ENCODE data around the gene SUDS3. TPM values are rescaled to one million over a fixed set of nuclear protein-coding genes. Genes with fewer than 3 reads are reported as not detected.
A peak's percentile ranks its signal among the peaks of the same experiment; 100 is the strongest.

SUDS3 gene
- total RNA-seq, 1 donor from 2014 or later = 28.5 TPM

DNA sequence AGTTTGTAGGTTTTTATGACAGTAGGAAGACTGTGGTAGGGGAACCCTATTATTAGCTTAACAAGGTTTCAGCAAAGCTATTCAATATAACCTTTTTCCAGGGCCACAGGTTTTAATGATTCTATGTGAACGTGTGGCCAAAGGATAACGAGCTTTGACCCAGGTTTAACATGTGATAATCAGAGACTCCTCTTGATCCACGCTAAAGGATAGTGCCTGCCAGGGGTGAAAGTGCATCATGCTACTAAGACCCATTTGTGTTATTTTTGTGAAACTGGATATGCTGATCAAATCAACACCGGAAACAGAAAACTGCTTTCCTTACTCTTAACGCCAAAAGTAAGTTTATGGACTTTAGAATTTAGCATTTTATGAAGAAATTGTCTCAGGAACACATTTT, 2.7 kb upstream of the SUDS3 start:
- TF ChIP-seq, protein P1, sequence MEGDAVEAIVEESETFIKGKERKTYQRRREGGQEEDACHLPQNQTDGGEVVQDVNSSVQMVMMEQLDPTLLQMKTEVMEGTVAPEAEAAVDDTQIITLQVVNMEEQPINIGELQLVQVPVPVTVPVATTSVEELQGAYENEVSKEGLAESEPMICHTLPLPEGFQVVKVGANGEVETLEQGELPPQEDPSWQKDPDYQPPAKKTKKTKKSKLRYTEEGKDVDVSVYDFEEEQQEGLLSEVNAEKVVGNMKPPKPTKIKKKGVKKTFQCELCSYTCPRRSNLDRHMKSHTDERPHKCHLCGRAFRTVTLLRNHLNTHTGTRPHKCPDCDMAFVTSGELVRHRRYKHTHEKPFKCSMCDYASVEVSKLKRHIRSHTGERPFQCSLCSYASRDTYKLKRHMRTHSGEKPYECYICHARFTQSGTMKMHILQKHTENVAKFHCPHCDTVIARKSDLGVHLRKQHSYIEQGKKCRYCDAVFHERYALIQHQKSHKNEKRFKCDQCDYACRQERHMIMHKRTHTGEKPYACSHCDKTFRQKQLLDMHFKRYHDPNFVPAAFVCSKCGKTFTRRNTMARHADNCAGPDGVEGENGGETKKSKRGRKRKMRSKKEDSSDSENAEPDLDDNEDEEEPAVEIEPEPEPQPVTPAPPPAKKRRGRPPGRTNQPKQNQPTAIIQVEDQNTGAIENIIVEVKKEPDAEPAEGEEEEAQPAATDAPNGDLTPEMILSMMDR (IDR thresholded peaks at IDR 0.05) = no peak
- Histone ChIP-seq H3K4me3 (peak overlapping the region; percentile 96), H3K36me3 (no peaks in the 10 kb centered on the region), H3K9me3 (no peaks in the 10 kb centered on the region), H3K27me3 (ENCODE audit: low read depth) (no peaks in the 10 kb centered on the region), H3K27ac (peak overlapping the region; percentile 87), H3K4me1 (peaks cover 50% of the 10 kb centered on the region)
- no peak for ATAC-seq
- no peak for DNase-seq
- intact Hi-C loops (cut with DNase I) = loop anchor here (10.0 kb wide), 1 partner anchor 189 kb away; no protein-coding TSS in a partner anchor

DNA sequence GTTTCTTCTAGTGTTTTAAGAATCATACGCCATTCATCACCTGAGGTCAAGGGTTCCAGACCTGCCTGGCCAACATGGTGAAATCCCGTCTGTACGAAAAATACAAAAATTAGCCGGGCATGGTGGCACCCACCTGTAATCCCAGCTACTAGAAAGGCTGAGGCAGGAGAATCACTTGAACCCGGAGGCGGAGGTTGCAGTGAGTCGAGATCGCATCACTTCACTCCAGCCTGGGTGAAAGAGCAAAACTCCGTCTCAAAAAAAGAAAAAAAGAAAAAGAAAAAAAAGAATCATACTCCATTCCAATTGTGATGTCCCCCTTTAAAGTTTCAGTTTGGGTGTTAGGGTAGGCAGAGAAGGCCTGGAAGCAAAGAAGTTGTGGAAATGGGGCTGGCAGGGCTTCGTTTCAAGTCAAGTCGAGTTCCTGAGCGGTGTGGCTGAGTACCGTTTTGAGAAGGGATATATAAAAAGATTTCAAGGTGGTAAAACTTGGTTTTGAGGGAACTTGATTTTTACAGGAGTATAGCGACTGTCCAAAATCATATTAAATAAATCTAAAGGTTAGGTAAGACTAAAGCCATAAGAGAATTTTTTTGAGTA, 2.1 kb upstream of the SUDS3 start:
- Histone ChIP-seq H3K4me1 (peaks cover 50% of the 10 kb centered on the region), H3K9me3 (no peaks in the 10 kb centered on the region), H3K27ac (no peak overlapping the region), H3K27me3 (ENCODE audit: low read depth) (no peaks in the 10 kb centered on the region), H3K36me3 (peaks cover under 1% of the 10 kb centered on the region), H3K4me3 (no peak overlapping the region)
- TF ChIP-seq, protein P1 (IDR thresholded peaks at IDR 0.05) = no peak
- DNase-seq (no peak), ATAC-seq (no peak)
- intact Hi-C loops (cut with DNase I) = loop anchor here (10.0 kb wide), 1 partner anchor 189 kb away; no protein-coding TSS in a partner anchor

DNA sequence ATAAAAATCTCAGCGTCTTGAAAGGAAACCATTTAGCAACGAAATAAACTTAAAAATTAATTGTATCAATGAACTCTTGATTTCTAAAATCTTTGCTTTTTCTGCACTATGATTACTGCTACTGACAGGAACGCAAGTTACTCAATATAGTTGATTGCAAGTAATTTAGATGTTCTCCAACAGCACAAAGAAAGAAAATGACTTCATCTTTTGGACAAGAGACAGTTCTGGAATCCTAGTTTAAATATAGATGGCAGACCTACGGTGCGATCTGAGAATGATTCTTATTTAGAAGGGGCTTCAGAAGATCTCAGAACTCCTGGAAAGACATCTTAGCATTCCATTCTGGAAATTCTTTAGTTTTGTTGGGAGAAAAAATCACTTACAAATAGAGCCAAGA, 1.4 kb upstream of the SUDS3 start:
- peak overlapping the region; percentile 98 for H3K27ac ChIP-seq
- intact Hi-C loops (cut with DNase I) = loop anchor here (10.0 kb wide), 1 partner anchor 190 kb away; no protein-coding TSS in a partner anchor
- no peak overlapping the region for H3K4me3 ChIP-seq
- no peaks in the 10 kb centered on the region for H3K27me3 ChIP-seq (ENCODE audit: low read depth)
- ATAC-seq = no peak
- H3K9me3 ChIP-seq = no peaks in the 10 kb centered on the region
- DNase-seq = no peak
- H3K4me1 ChIP-seq = peaks cover 49% of the 10 kb centered on the region
- H3K36me3 ChIP-seq = peaks cover 7% of the 10 kb centered on the region
- TF ChIP-seq, protein P1 (IDR thresholded peaks at IDR 0.05) = no peak

DNA sequence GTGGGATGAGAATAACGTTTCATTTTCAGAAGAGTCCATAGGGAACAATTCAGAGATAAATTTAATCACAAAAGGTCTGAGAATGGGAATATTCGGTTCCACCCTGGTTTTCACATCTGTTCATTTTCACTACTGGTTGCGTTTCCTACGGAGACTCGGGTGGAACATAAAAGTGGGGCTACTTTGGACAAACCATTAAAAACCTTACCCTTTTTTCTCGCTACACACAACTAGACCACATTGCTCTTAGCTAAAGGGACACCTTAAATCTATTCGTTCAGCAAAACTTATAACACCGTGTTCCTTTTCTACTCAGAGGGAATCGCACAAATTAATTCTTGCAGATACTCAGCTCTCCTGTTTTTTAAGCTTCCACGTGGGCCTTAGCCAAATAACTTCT, 1.0 kb upstream of the SUDS3 start:
- H3K36me3 ChIP-seq = peaks cover 12% of the 10 kb centered on the region
- no peak for ATAC-seq
- peaks cover 45% of the 10 kb centered on the region for H3K4me1 ChIP-seq
- TF ChIP-seq, protein P1 (IDR thresholded peaks at IDR 0.05) = no peak
- H3K4me3 ChIP-seq = peak overlapping the region; percentile 95
- H3K27ac ChIP-seq = peak overlapping the region; percentile 98
- intact Hi-C loops (cut with DNase I) = loop anchor here (10.0 kb wide), 1 partner anchor 191 kb away; no protein-coding TSS in a partner anchor
- no peak for DNase-seq
- no peaks in the 10 kb centered on the region for H3K9me3 ChIP-seq
- no peaks in the 10 kb centered on the region for H3K27me3 ChIP-seq (ENCODE audit: low read depth)

DNA sequence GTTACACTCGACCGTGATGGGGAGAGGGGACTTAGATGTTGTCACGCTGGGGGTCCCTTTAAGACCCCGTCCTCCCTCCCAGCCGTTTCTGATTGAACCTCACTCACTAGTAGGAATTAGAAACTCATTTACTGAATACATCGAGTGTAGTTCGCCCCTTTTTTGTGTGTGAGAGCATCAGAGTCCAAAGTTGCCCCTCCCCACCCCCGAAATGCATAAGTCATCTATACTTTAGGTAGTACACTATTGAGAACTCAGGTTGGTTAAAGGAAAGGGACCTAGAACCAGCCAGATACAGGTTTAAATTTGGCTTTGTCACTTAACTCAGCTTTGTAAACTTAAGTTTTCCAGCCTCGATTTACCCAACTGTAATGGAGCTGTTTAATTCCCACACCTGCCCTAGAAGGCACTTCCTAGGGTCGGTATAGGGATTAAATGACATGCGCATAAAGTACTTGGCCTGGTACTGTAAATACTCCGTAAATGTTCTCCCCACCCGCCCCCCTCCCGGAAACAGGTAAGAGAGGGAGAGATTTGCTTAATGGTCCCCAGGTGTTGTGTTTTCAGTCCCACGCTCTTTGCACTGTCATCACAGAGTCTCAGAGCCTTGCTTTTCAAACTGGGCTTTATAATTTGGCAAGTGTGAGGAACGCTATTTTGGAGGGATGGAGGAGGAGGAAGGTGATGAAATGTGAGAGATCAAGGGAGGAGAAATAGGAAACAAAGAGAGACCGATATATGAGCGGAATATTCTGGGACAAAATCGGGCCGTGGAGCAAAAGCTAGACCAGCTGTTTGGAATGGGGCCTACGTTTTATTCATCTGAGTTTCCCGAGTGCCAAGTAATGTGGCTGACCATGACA, 897 bp downstream of the SUDS3 start:
- H3K27me3 ChIP-seq (ENCODE audit: low read depth) = no peaks in the 10 kb centered on the region
- H3K9me3 ChIP-seq = no peaks in the 10 kb centered on the region
- peaks cover 31% of the 10 kb centered on the region for H3K36me3 ChIP-seq
- H3K4me1 ChIP-seq = peaks cover 35% of the 10 kb centered on the region
- peak overlapping the region; percentile 95 for H3K4me3 ChIP-seq
- DNase-seq (no peak), ATAC-seq (no peak)
- TF ChIP-seq, protein P1 (IDR thresholded peaks at IDR 0.05) = no peak
- H3K27ac ChIP-seq = peak overlapping the region; percentile 98
- intact Hi-C loops (cut with DNase I) = loop anchor here (10.0 kb wide), 1 partner anchor 192 kb away; no protein-coding TSS in a partner anchor
